H1 (cell line): ENCODE data around the gene UROD. TPM values are rescaled to one million over a fixed set of nuclear protein-coding genes. Genes with fewer than 3 reads are reported as not detected.

Source experiments
- ATF2 ChIP-seq: IDR thresholded peaks from 2 replicates; pipeline ENCODE4 v1.6.1; 2012; ENCODE audit warnings: low read length, inconsistent platforms
- MAFK ChIP-seq: IDR thresholded peaks from 2 replicates; pipeline ENCODE4 v1.6.1; 2012; ENCODE audit warnings: low read depth, mild to moderate bottlenecking, improper control_type of control experiment, low read length
- MAX ChIP-seq: IDR thresholded peaks from 2 replicates; pipeline ENCODE4 v1.6.1; 2012; ENCODE audit warnings: inconsistent platforms
- NRF1 ChIP-seq: IDR thresholded peaks from 2 replicates; pipeline ENCODE4 v1.6.1; 2011; ENCODE audit warnings: mild to moderate bottlenecking, low read depth, low read length, improper control_type of control experiment
- POLR2AphosphoS5 ChIP-seq: IDR thresholded peaks from 2 replicates; pipeline ENCODE4 v1.6.1; 2011; ENCODE audit warnings: low read depth, low read length
- SP2 ChIP-seq: IDR thresholded peaks from 2 replicates; pipeline ENCODE4 v1.6.1; 2012; ENCODE audit warnings: mild to moderate bottlenecking, low read length, inconsistent platforms
- YY1 ChIP-seq: IDR thresholded peaks from 2 replicates; pipeline ENCODE4 v1.6.1; 2011; ENCODE audit warnings: low read depth, mild to moderate bottlenecking, low read length
- polyA plus RNA-seq, 7 experiments: library from polyadenylated mRNA; depleted of rRNA in 3 of 7; stranded (reverse) in 5 of 7; unstranded in 2 of 7; fragments of >200 nt in 5 of 7; fragments of 200-250 nt in 2 of 7; gene quantifications; 1 replicate in 5 of 7; 2 replicates in 1 of 7; 4 replicates in 1 of 7; pipeline versions ENCODE4 v1.2.1 to v1.2.3, GENCODE V29; 2011 to 2013; ENCODE audit warnings: missing spikeins in 2 of 7, mixed read lengths in 2 of 7
- total RNA-seq: library from RNA; stranded (reverse); fragmentation: NEBNext Ultra II Directional; extraction: Animal tissue kit (Norgen Biotek cat#: 25700); gene quantifications from 2 replicates; pipeline ENCODE4 v1.2.1, GENCODE V29; 2021

UROD gene
- total and polyA plus RNA-seq, 2 of the 8 experiments (the other 6 are each of a cell fraction or from before 2014, with no cell fraction given), result 86.6 to 220 TPM

GRCh38 chr1:45035631-45036301 lies 23.7 kb downstream of the UROD start (continued):
- TF ChIP-seq ATF2, result no peak
- TF ChIP-seq MAFK, result no peak
- no peak for TF ChIP-seq SP2
- TF ChIP-seq YY1, result no peak
- no peak for TF ChIP-seq NRF1
- TF ChIP-seq MAX, result no peak
- no peak for TF ChIP-seq POLR2AphosphoS5
